Keratinocyte (primary cell): Measurements from ENCODE around the gene PHLPP2.

Experiments
- EZH2 ChIP-seq: IDR thresholded peaks from one replicate; pipeline ENCODE4 v1.6.1; 2012; ENCODE audit warnings: inconsistent platforms, mild to moderate bottlenecking, low read length, moderate library complexity
- TF ChIP-seq, protein P1 (sequence below), 3 experiments: IDR thresholded peaks in 1 of 3; conservative IDR thresholded peaks in 1 of 3; optimal IDR thresholded peaks in 1 of 3; 2 replicates in 2 of 3; 3 replicates in 1 of 3; pipeline versions ENCODE3 to v1.5.1; 2011; ENCODE audit warnings: low read length in 3 of 3, mild to moderate bottlenecking in 3 of 3, moderate library complexity in 2 of 3, control low read depth in 1 of 3, inconsistent platforms in 1 of 3; ENCODE audit not compliant: insufficient read depth in 2 of 3; ENCODE audit errors: extremely low read depth in 1 of 3

DNA sequence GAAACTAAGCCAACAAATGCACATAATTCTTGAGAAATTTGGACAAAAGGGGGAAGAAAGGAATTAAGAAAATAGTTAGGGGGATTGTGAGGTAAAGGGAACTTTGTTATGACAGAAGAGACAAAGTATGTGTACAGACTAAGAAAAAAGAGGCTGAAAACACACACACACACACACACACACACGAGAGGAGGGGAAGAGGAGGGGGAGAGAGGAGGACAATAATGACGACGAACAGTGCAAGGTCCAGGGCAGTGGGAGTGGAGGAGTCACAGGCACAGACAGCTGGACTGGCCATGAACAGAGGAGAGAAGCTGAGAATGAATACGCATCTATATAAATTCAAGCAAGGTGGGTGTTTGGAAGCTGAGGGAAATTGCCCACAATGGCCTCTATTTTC lies 54.0 kb downstream of the PHLPP2 start:
- TF ChIP-seq, protein P1, sequence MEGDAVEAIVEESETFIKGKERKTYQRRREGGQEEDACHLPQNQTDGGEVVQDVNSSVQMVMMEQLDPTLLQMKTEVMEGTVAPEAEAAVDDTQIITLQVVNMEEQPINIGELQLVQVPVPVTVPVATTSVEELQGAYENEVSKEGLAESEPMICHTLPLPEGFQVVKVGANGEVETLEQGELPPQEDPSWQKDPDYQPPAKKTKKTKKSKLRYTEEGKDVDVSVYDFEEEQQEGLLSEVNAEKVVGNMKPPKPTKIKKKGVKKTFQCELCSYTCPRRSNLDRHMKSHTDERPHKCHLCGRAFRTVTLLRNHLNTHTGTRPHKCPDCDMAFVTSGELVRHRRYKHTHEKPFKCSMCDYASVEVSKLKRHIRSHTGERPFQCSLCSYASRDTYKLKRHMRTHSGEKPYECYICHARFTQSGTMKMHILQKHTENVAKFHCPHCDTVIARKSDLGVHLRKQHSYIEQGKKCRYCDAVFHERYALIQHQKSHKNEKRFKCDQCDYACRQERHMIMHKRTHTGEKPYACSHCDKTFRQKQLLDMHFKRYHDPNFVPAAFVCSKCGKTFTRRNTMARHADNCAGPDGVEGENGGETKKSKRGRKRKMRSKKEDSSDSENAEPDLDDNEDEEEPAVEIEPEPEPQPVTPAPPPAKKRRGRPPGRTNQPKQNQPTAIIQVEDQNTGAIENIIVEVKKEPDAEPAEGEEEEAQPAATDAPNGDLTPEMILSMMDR (optimal IDR thresholded peaks at IDR 0.05 in 1 of 3, IDR thresholded peaks at IDR 0.05 in 1 of 3, conservative IDR thresholded peaks at IDR 0.05 in 1 of 3; ENCODE audit: extremely low read depth in 1 of 3, insufficient read depth in 2 of 3, low read length in 3 of 3), result no peak
- TF ChIP-seq EZH2, result no peak
